Cardiac fibroblast (primary cell): ENCODE measurements around the gene PLEKHG1.

Source experiments
- DNase-seq, 2 donors: peaks; one replicate each; pipeline versions ENCODE4 v3.0.0 to v3.0.0-alpha.2; 2010; ENCODE audit warnings: low read depth in 2 of 2
- H3K4me3 ChIP-seq, 2 donors: replicated peaks in 1 of 2; 1 replicate in 1 of 2; 2 replicates in 1 of 2; pipeline ENCODE4 v1.5.1; 2011; ENCODE audit warnings: low read depth in 2 of 2, low read length in 2 of 2, mild to moderate bottlenecking in 2 of 2, moderate library complexity in 1 of 2
- CTCF ChIP-seq: IDR thresholded peaks from one replicate; pipeline ENCODE4 v1.5.1; 2011; ENCODE audit warnings: low read depth, mild to moderate bottlenecking, low read length, inconsistent platforms

Gene PLEKHG1

DNA sequence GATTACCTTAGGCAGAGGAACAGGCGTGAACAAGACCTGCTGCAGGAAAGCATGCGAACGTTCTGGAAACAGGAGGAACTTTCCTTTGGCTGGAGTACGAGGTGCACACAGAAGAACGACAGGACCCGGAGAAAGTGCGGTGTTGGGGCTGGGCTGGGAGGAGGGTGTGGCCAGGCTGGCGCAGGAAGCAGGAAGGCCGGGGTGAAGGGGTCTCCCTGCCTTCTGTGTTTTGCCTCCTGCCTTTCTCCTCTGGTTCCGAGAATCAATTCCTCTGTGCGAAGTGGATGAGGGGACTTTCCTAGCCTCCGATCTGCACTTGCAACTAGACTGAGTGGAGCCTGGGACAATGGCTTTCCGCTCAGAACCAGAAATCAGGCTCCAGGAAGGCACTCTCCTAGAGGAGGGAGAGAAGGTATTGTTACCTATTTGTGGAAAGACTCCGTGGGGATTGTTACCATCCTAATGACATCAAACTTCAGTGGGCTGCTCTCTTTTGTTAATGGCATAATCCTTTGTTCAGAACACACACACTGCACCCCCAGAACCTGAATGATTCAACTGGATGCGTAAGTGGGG is 22.9 kb upstream of the PLEKHG1 start:
- H3K4me3 ChIP-seq, result no peak overlapping the region
- no peak for DNase-seq
- no peak for TF ChIP-seq CTCF

DNA sequence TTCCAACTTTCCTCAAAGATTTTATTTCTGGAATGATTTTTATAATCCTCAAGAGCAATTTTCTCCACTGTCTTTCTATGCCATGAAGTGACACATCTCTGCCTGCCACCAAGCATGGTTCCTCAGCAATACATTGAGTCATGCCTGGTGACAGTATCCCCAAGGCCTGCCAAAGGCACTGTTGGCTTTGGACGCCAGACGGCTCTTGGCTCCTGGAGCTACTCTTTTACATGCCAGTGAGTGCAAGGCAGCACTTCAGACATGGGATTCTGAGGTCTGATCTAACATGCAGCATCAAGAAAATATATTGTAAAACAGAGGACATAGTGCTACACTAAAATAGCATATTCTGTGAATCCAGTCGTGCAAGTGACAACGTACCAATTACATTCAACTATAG is 20.1 kb upstream of the PLEKHG1 start:
- TF ChIP-seq CTCF, result no peak
- no peak for DNase-seq
- H3K4me3 ChIP-seq, result no peak overlapping the region

GRCh38 chr6:150580489-150580888 is 19.2 kb upstream of the PLEKHG1 start:
- no peak overlapping the region for H3K4me3 ChIP-seq
- no peak for TF ChIP-seq CTCF
- DNase-seq, result no peak

GRCh38 chr6:150584065-150584464 is 15.6 kb upstream of the PLEKHG1 start:
- no peak for DNase-seq
- no peak for TF ChIP-seq CTCF
- no peak overlapping the region for H3K4me3 ChIP-seq

DNA sequence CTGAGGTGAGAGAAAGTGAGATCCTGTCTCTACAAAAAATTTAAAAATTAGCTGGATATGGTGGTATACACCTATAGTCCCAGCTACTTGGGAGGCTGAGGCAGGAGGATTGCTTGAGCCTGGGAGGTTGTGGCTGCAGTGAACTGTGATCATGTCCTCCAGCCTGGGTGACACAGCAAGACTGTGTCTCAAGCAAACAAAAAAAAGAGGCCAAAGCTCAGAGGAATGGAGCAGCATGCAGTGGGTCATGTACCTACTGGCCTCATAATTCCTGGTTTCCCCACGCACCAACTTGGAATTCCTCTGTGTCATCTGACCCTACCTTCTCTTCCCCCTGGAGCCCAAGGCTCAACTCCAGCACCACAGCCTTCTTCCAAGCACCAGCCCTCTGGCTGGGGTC is 15.1 kb upstream of the PLEKHG1 start:
- no peak for DNase-seq
- no peak for TF ChIP-seq CTCF

DNA sequence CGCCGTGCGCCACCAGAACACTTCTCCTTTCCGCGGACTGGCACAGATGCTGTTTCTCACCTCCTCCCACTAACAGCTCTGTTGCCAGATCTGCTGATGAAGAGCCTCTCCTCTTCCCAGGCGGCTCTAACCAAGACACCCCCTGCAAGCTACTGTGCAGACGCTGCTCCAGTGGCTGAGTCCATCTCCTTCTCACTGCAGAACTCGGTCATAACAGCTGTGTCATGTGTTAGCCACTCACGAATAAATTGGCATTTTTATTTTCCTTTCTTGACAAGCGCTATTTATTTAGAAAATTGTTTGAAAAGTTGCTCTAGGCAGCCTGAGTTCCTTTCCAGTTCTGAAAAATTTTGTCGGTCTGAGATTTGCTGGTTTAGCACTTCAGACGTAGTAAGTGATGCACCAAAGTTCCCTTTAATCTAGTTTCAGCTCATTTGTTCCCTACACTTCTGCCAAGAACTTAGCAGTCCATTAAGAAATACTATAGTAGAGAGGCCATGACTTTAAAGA is 12.8 kb upstream of the PLEKHG1 start:
- no peak overlapping the region for H3K4me3 ChIP-seq
- no peak for TF ChIP-seq CTCF
- DNase-seq, result no peak

More for the DNA sequence above, 15.1 kb upstream of the PLEKHG1 start:
- H3K4me3 ChIP-seq, result no peak overlapping the region

DNA sequence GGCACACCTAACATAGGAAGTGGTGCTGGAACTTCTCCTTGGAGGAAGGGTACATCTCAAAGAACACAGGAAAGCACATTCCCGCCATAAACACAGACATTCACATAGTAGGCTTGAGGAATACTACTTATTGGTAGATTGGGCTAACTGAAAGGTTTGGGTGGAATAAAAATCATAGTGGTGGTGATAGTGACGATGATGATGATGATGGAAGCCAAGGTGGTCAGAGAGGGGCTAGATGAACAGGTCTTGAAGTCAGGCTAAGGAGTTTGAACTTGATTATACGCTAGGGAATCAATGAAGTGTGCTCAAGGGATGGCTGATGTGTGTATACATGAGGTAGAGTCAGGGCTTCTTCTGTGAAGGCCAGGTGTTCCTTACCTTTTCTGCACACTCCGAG is 12.0 kb upstream of the PLEKHG1 start:
- H3K4me3 ChIP-seq, result no peak overlapping the region
- DNase-seq, result no peak
- TF ChIP-seq CTCF, result no peak
